Measurements from ENCODE around the gene THRB.

DNA sequence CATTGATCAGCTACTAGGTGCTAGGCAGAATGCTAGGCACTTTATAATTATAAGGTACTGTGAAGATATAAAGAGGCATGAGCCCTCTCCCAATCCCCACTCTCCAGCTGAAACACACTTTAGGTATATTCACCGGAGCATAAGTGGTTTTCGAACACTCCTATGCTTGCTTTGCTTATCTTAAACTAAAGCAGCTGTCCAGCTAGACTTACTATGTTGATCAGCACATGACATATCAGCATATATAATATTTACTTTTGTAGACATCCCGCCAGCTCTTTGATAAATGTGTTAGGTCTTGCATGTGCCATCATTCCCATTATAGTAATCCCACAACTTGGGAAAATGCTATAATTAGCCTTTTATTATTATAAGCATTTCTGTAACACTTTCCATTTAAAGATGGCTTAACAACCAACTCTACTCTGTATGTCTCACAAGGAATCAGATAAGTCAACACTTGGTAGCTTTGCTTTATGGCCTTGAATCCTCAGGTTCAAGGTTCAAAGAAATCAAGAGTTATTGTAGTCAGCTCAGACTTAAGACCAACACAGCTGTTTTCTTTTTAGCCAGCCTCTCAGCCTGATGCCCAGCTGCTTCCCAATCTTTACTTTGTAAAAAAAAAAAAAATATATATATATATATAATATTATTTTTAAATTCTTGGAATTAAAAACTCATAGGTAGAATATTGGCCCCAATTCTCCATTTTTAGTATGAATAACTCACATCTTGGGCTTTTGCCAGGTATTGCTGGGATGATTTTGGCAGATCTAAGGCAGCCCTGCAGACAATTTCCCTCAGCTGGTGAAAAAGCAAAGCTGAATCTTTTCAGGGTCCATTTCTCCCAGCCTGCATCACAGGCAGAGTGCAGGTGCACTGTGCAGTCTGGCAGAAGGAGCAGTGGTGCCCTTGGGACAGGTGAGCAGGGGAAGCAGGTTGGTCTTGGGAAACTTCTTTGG, 104.2 kb downstream of the THRB start:
- TF ChIP-seq EZH2 (IDR thresholded peaks at IDR 0.05) (no peak), POLR2AphosphoS5 (IDR thresholded peaks at IDR 0.05; ENCODE audit: borderline replicate concordance, low read depth, low read length) (no peak), FOXP2 (optimal IDR thresholded peaks at IDR 0.05; ENCODE audit: control extremely low read depth, extremely low read length, insufficient read depth) (no peak)
